PFSK-1 (cell line): ENCODE measurements around the gene CPA1.

Experiments used
- FOXP2 ChIP-seq: optimal IDR thresholded peaks from 2 replicates; pipeline ENCODE3; 2011; ENCODE audit warnings: borderline replicate concordance, control low read depth, inconsistent platforms; ENCODE audit not compliant: insufficient read depth; ENCODE audit errors: extremely low read length, extremely low read depth
- POLR2AphosphoS5 ChIP-seq: IDR thresholded peaks from 2 replicates; pipeline ENCODE4 v1.6.1; 2012; ENCODE audit warnings: low read depth, mild to moderate bottlenecking, control low read depth, low read length, moderate library complexity
- REST ChIP-seq, 2 experiments: IDR thresholded peaks; 2 replicates each; pipeline versions ENCODE4 v1.6.1 to v1.8.0; 2011 to 2012; ENCODE audit warnings: low read depth in 2 of 2, low read length in 2 of 2, control low read depth in 1 of 2, inconsistent platforms in 1 of 2, mild to moderate bottlenecking in 1 of 2, moderate library complexity in 1 of 2; ENCODE audit not compliant: insufficient read depth in 1 of 2
- SIN3A ChIP-seq: IDR thresholded peaks from 2 replicates; pipeline ENCODE4 v1.6.1; 2012; ENCODE audit warnings: mild to moderate bottlenecking, low read length, moderate library complexity, borderline replicate concordance; ENCODE audit not compliant: insufficient read depth
- TAF1 ChIP-seq: IDR thresholded peaks from 2 replicates; pipeline ENCODE4 v1.6.1; 2012; ENCODE audit warnings: low read length, control low read depth, borderline replicate concordance; ENCODE audit not compliant: insufficient read depth

DNA sequence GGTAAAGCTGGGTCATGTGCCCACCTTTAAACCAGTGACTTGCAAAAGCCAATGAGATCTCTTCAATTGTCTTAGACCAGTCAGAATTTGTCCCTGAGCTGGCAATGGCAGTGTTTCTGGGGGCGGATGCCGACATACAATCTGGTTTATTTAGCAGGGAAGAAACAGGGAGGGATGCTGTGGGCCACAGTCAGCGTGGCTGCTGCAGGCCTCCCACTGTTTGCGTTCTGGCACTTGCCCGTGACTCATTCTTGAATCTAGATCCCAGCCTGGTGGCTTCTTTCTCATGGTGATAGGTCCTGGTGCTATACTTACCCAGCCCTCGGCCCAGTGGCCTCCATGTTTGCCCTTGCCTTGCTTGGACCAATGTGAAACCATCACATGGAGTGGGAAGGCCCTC lies 3.1 kb upstream of the CPA1 start:
- no peak for TF ChIP-seq REST (IDR thresholded peaks at IDR 0.05; ENCODE audit: insufficient read depth in 1 of 2, low read depth in 2 of 2, low read length in 2 of 2)
- no peak for TF ChIP-seq SIN3A
- TF ChIP-seq POLR2AphosphoS5, result no peak
- no peak for TF ChIP-seq TAF1
- no peak for TF ChIP-seq FOXP2
